Body of pancreas (tissue), 4 donors: ENCODE results near the gene NUDT22. TPM values are rescaled to one million over a fixed set of nuclear protein-coding genes. Genes with fewer than 3 reads are reported as not detected.
A peak's percentile ranks its signal among the peaks of the same experiment; 100 is the strongest.

ENCODE experiments used
- ATAC-seq: fragments of 150-250 bp; one replicate; pipeline ENCODE4 v1.9.1; 2016
- DNase-seq, 4 donors: peaks; one replicate each; pipeline ENCODE4 v3.0.0-alpha.2; 2019
- H3K27ac ChIP-seq, 4 donors: fragments of 200-600 bp; sonication (generic); 1 replicate in 3 of 4; 2 replicates in 1 of 4; pipeline versions ENCODE4 v1.5.1 to v1.6.1; 2016 to 2019; ENCODE audit warnings: mild to moderate bottlenecking in 1 of 4, mixed read lengths in 1 of 4, moderate library complexity in 1 of 4
- H3K27me3 ChIP-seq, 2 donors: fragments of 200-600 bp; sonication (generic); one replicate each; pipeline ENCODE4 v1.6.0; 2016; ENCODE audit warnings: mild to moderate bottlenecking in 1 of 2
- H3K36me3 ChIP-seq, 2 donors: fragments of 200-600 bp; sonication (generic); replicated peaks in 1 of 2; 2 replicates each; pipeline ENCODE4 v1.5.1; 2016; ENCODE audit warnings: low read depth in 2 of 2; ENCODE audit not compliant: insufficient read depth in 1 of 2
- H3K4me1 ChIP-seq: fragments of 200-600 bp; sonication (generic); one replicate; pipeline ENCODE4 v1.6.0; 2016
- H3K4me3 ChIP-seq, 2 donors: fragments of 200-600 bp; sonication (generic); 1 replicate in 1 of 2; 2 replicates in 1 of 2; pipeline ENCODE4 v1.5.1; 2016 to 2019
- H3K9me3 ChIP-seq, 3 donors: fragments of 200-600 bp; sonication (generic); 1 replicate in 2 of 3; 2 replicates in 1 of 3; pipeline ENCODE4 v1.5.1; 2016
- CTCF ChIP-seq, 7 experiments: fragments of 450-650 bp in 4 of 7; fragments of 200-600 bp in 3 of 7; sonication (generic) in 3 of 7; IDR thresholded peaks; one replicate each; pipeline ENCODE4 v1.5.1; 2016 to 2019; ENCODE audit warnings: antibody characterized with exemption in 7 of 7
- POLR2A ChIP-seq, 3 donors: fragments of 450-650 bp; IDR thresholded peaks; one replicate each; pipeline ENCODE4 v1.6.1; 2016; ENCODE audit warnings: antibody characterized with exemption in 3 of 3, mild to moderate bottlenecking in 2 of 3
- WGBS, 2 donors: methylation state at CpG; one replicate each; pipeline ENCODE4 v1.1.5; 2017; 5-methylcytosine and 5-hydroxymethylcytosine counted together
- intact Hi-C: fragments of 100-400 bp; cut with DNase I; formaldehyde crosslinking; loops from one replicate; pipeline ENCODE4 v1.15.1; 2023
- total RNA-seq, 2 donors: library from RNA; depleted of rRNA; stranded (reverse); fragments of >200 nt; gene quantifications; one replicate each; pipeline ENCODE4 v1.1.0, GENCODE V29; 2016

The NUDT22 gene
- total RNA-seq, 2 donors from 2014 or later, result 45.9 to 73.5 TPM

- 61% methylated on average over 5 of the region's 5 CpGs for WGBS, 2 donors
- H3K4me1 ChIP-seq, result peaks cover 51% of the 10 kb centered on the region
- no peaks in the 10 kb centered on the region for H3K9me3 ChIP-seq
- H3K36me3 ChIP-seq, result no peaks in the 10 kb centered on the region
- no peak overlapping the region for H3K4me3 ChIP-seq
- no peaks in the 10 kb centered on the region for H3K27me3 ChIP-seq
- DNase-seq (no peak), ATAC-seq (no peak)
- TF ChIP-seq POLR2A (IDR thresholded peaks at IDR 0.05) (no peak), CTCF (IDR thresholded peaks at IDR 0.05) (no peak)
- intact Hi-C loops, result no loop called here
- H3K27ac ChIP-seq, result peak overlapping the region; percentile 72 to 96 (median 92)
Observed at GRCh38 chr11:64180891-64181290, 45.2 kb upstream of the NUDT22 start.

- ATAC-seq, result peak; percentile 57
Observed at GRCh38 chr11:64181506-64182411, 44.3 kb upstream of the NUDT22 start.

GRCh38 chr11:64183890-64184289 lies 42.2 kb upstream of the NUDT22 start:
- Histone ChIP-seq H3K27ac (peak overlapping the region in 3 of 4 donors; percentile 90 to 96 (median 93)), H3K36me3 (no peaks in the 10 kb centered on the region), H3K9me3 (no peaks in the 10 kb centered on the region), H3K27me3 (no peaks in the 10 kb centered on the region), H3K4me1 (peaks cover 51% of the 10 kb centered on the region), H3K4me3 (no peak overlapping the region)
- intact Hi-C loops, result no loop called here
- no peak for DNase-seq
- ATAC-seq, result no peak
- WGBS, 2 donors, result 40 to 64% methylated on average over 7 of the region's 7 CpGs
- TF ChIP-seq POLR2A (IDR thresholded peaks at IDR 0.05) (no peak), CTCF (IDR thresholded peaks at IDR 0.05) (no peak)

More at GRCh38 chr11:64181506-64182411, 44.3 kb upstream of the NUDT22 start:
- H3K9me3 ChIP-seq, result no peaks in the 10 kb centered on the region
- no peaks in the 10 kb centered on the region for H3K36me3 ChIP-seq
- TF ChIP-seq POLR2A (IDR thresholded peaks at IDR 0.05) (peak; percentile 90 to 94 (median 92)), CTCF (IDR thresholded peaks at IDR 0.05) (peak in 1 of 7 experiments; percentile 4)
- DNase-seq, result peak; percentile 94 to 97 (median 96)
- H3K4me3 ChIP-seq, result no peak overlapping the region
- no peaks in the 10 kb centered on the region for H3K27me3 ChIP-seq
- H3K27ac ChIP-seq, result peak overlapping the region; percentile 72 to 96 (median 92)
- 29 to 39% methylated on average over 12 to 17 of the region's 17 CpGs for WGBS, 2 donors
- intact Hi-C loops, result no loop called here
- peaks cover 51% of the 10 kb centered on the region for H3K4me1 ChIP-seq

- peak overlapping the region; percentile 90 to 98 (median 94) for H3K27ac ChIP-seq
- intact Hi-C loops, result no loop called here
- peak; percentile 80 to 89 (median 85) for DNase-seq
- 1 to 2% methylated on average over 7 to 47 of the region's 52 CpGs for WGBS, 2 donors
- H3K9me3 ChIP-seq, result no peaks in the 10 kb centered on the region
- no peaks in the 10 kb centered on the region for H3K27me3 ChIP-seq
- peak in 6 of 7 experiments; percentile 13 to 67 (median 62) for TF ChIP-seq CTCF (IDR thresholded peaks at IDR 0.05)
- peak; percentile 97 to 98 (median 98) for TF ChIP-seq POLR2A (IDR thresholded peaks at IDR 0.05)
- ATAC-seq, result peak; percentile 31
- H3K4me3 ChIP-seq, result peak overlapping the region in 1 of 2 donors; percentile 15
- peaks cover 51% of the 10 kb centered on the region for H3K4me1 ChIP-seq
- H3K36me3 ChIP-seq, result no peaks in the 10 kb centered on the region
Observed at GRCh38 chr11:64185175-64185692, 40.8 kb upstream of the NUDT22 start.
